Measurements from ENCODE around the gene GALNT15.

DNA sequence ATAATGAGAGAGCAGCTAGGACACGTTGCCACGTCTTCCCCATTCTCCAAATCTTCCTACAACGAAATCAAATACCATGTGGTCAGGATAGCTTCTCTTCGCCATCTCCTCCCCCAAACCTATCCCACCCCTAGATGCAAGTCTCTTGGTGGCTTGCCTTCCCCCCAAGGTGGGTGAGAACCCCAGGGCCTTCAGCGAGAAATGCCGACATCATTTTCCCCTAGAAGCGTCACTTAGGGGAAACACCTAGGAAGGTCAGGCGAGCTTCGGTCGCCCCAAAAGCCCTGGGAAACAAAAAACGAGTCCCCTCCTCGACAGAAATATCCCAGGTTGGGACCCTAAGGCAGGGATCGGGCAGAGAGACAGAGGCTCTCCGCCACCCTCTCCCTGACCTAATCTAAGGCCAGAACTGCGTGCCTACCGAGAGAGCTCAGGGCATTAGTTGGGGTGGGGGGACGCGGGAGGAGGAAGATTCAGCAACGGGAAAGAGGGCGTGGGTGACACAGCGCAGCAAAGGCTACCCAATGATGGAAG, 89.8 kb downstream of the GALNT15 start:
- TF ChIP-seq CREB1 (IDR thresholded peaks at IDR 0.05; ENCODE audit: low read depth), result no peak
- no peak for TF ChIP-seq FOXM1 (IDR thresholded peaks at IDR 0.05; ENCODE audit: borderline replicate concordance, low read depth)
- TF ChIP-seq TAF1 (IDR thresholded peaks at IDR 0.05; ENCODE audit: low read depth), result no peak
- no peak for TF ChIP-seq YY1 (IDR thresholded peaks at IDR 0.05; ENCODE audit: low read depth)
- TF ChIP-seq RAD21 (IDR thresholded peaks at IDR 0.05; ENCODE audit: low read depth), result no peak
- no peak for TF ChIP-seq EP300 (IDR thresholded peaks at IDR 0.05; ENCODE audit: borderline replicate concordance)
- no peak for TF ChIP-seq TEAD4 (IDR thresholded peaks at IDR 0.05)

Measured in Ishikawa (cell line).